ENCODE results near the gene ACVR1.

- no peak for TF ChIP-seq CTCF (IDR thresholded peaks at IDR 0.05)
- TF ChIP-seq POLR2A (IDR thresholded peaks at IDR 0.05): no peak
Observed at GRCh38 chr2:157725846-157726245, 150.3 kb downstream of the ACVR1 start.

Data from testis (tissue), 2 donors.